Activated T-cell treated with anti-CD3 and anti-CD28 coated beads, Interleukin-2, amount 50 U/mL, for 4 hours (primary cell): ENCODE measurements around the gene PANK2. TPM values are rescaled to one million over a fixed set of nuclear protein-coding genes. Genes with fewer than 3 reads are reported as not detected.

ENCODE experiments used
- total RNA-seq, 3 donors: library from RNA; stranded (reverse); gene quantifications; one replicate each; pipeline ENCODE4 v1.2.1, GENCODE V29; 2021

The PANK2 gene
- total RNA-seq, 3 donors from 2014 or later: 32.9 to 37.3 (median 34.1) TPM

Other genes with a start within 250 kb of the PANK2 start
- not detected for gene GFRA4, start 226.0 kb upstream of the PANK2 start, total RNA-seq
- not detected for gene ADAM33, start 207.4 kb upstream of the PANK2 start, total RNA-seq
- under 1 TPM; 0.05 TPM for gene SIGLEC1, start 176.8 kb upstream of the PANK2 start, total RNA-seq
- gene HSPA12B, start 156.7 kb upstream of the PANK2 start, total RNA-seq: under 1 TPM in 1 of 3 donors, not detected in 2; 0.08 TPM
- gene ADISSP, start 121.6 kb upstream of the PANK2 start, total RNA-seq: 100 to 1,000 TPM in 1 of 3 donors, 10 to 100 TPM in 2; 63.3 to 102 (median 84.2) TPM
- under 1 TPM in 1 of 3 donors, not detected in 2; 0.18 TPM for gene SPEF1, start 107.9 kb upstream of the PANK2 start, total RNA-seq
- 10 to 100 TPM; 77.9 to 91.4 (median 89.2) TPM for gene CENPB, start 102.6 kb upstream of the PANK2 start, total RNA-seq
- gene CDC25B, start 93.1 kb upstream of the PANK2 start, total RNA-seq: 10 to 100 TPM; 32.8 to 40.8 (median 34.7) TPM
- 10 to 100 TPM; 14.2 to 17.3 (median 14.7) TPM for gene AP5S1, start 68.8 kb upstream of the PANK2 start, total RNA-seq
- gene MAVS, start 42.6 kb upstream of the PANK2 start, total RNA-seq: 10 to 100 TPM; 25.5 to 26.2 (median 25.6) TPM
- 1 to 10 TPM; 5.2 to 7.3 (median 7.2) TPM for gene RNF24, start 126.2 kb downstream of the PANK2 start, total RNA-seq